HepG2 (cell line): Measurements from ENCODE around the gene CHMP6.

Experiments used
- CEBPZ ChIP-seq: IDR thresholded peaks from 2 replicates; pipeline ENCODE4 v1.6.1; 2012; ENCODE audit warnings: low read length, improper control_type of control experiment
- NFE2 ChIP-seq: sonication (generic); formaldehyde crosslinking; IDR thresholded peaks from 2 replicates; pipeline ENCODE4 v1.4.0; 2020; ENCODE audit warnings: missing genetic modification reagents

- TF ChIP-seq CEBPZ (no peak), NFE2 (CRISPR knock-in tag) (no peak)
Observed at GRCh38 chr17:81044428-81044763, 52.8 kb downstream of the CHMP6 start.
